Measurements from ENCODE around the gene CR1.
A peak's percentile ranks its signal among the peaks of the same experiment; 100 is the strongest.
"Not testable (repeated sequence)": the region's sequence is repeated elsewhere in the genome, so short reads cannot be mapped to it uniquely, and the experiment has no call there.

Gene CR1

DNA sequence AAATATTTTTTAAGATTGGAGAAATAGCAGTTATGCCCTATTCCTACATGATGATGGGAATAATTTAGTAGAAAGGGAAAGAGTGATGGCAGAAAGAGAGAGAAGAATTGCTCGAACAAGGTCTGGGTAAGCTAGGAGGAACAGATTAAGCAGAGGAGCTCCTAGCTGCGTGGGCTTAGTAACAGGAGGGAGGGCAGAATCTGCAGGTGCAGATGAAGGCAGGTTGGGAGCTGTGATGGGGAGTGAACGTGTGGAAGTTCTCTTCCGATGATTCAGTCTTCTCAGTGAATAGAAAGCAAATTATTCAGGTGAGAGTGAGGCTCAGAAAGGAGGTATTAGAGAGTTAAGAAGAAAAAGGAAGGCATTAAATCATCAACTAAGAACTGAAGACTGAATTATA lies 8.3 kb upstream of the CR1 start:
- no peak overlapping the region for H3K27ac ChIP-seq
- TF ChIP-seq ZFX (IDR thresholded peaks at IDR 0.05), result no peak
- TF ChIP-seq, protein P1, sequence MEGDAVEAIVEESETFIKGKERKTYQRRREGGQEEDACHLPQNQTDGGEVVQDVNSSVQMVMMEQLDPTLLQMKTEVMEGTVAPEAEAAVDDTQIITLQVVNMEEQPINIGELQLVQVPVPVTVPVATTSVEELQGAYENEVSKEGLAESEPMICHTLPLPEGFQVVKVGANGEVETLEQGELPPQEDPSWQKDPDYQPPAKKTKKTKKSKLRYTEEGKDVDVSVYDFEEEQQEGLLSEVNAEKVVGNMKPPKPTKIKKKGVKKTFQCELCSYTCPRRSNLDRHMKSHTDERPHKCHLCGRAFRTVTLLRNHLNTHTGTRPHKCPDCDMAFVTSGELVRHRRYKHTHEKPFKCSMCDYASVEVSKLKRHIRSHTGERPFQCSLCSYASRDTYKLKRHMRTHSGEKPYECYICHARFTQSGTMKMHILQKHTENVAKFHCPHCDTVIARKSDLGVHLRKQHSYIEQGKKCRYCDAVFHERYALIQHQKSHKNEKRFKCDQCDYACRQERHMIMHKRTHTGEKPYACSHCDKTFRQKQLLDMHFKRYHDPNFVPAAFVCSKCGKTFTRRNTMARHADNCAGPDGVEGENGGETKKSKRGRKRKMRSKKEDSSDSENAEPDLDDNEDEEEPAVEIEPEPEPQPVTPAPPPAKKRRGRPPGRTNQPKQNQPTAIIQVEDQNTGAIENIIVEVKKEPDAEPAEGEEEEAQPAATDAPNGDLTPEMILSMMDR (conservative IDR thresholded peaks at IDR 0.05), result no peak

DNA sequence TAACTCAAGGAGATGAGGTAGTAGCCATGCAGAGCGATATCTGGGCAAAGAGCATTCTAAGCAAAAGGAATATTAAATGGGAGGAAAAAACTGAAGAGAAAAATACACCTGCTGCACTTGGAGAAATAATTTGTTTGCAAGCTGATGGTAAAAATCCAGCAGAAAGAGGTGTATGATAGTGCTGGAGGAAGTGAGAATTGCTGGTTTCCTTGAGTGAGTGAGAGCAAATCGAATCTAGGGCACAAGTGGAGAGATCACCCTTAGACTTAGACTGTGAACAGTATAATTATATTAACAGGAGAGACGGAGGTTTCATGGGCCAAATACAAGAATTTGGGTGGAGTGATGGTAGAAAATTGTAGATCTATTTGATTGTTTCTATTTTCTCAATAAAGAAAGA lies 2.7 kb upstream of the CR1 start:
- no peak overlapping the region for H3K27ac ChIP-seq
- TF ChIP-seq, protein P1 (conservative IDR thresholded peaks at IDR 0.05), result no peak
- TF ChIP-seq ZFX (IDR thresholded peaks at IDR 0.05), result no peak

DNA sequence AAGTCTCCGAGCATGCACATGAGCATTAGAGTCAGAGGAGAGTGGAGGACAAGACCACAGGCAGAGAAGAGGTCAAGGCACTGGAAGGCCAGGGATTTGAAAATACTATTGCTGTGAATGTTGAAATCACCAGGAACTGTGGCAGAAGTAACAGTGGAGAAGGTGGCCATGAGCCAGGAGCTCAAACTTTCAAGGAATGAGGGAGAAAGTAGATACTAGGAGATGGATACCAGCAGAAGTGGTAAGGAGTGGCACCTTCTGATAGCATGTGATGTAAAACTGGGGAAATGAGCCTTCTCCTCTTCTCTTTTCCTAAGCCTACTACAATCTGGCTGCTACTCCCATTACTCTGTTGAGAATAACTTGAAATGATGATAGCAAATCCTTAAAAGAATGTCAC lies 1.8 kb upstream of the CR1 start:
- TF ChIP-seq ZFX (IDR thresholded peaks at IDR 0.05), result no peak
- TF ChIP-seq, protein P1 (conservative IDR thresholded peaks at IDR 0.05), result no peak
- H3K27ac ChIP-seq, result no peak overlapping the region

DNA sequence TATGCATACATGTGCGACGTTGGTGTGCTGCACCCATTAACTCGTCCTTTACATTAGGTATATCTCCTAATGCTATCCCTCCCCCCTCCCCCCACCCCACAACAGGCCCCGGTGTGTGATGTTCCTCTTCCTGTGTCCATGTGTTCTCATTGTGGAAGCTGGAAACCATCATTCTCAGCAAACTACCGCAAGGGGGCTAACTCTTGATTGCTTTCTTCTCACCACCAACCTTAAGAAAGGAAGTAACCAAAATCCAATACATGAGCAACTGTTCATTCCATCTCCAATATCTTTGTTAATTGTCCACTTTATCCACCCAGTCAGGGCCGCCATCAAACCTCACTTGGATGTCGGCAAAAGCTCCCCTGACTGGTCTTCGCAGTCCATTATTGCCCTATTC lies 676 bp upstream of the CR1 start:
- H3K27ac ChIP-seq, result not testable (repeated sequence)
- TF ChIP-seq, protein P1 (conservative IDR thresholded peaks at IDR 0.05), result peak; percentile 20

DNA sequence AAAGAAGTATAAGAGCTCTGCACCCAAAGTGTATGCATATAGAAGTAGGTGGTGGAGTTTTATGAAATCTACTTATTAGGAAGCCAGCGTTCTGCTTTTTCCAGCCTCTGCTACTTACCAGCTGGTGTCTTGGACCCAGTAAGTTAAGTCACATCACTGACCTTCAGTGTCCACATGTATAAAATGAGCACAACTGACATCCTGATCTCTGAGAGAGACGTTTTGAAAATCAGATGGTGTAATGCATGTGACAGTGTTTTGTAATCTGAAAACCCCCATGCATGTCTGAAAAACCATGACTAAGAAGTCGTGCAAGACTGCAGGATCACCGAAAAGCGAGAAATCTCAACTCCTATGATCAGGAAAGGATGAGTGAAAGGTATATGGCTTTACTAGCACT lies 2.0 kb downstream of the CR1 start:
- no peak overlapping the region for H3K27ac ChIP-seq
- TF ChIP-seq, protein P1 (conservative IDR thresholded peaks at IDR 0.05), result no peak
- no peak for TF ChIP-seq ZFX (IDR thresholded peaks at IDR 0.05)

DNA sequence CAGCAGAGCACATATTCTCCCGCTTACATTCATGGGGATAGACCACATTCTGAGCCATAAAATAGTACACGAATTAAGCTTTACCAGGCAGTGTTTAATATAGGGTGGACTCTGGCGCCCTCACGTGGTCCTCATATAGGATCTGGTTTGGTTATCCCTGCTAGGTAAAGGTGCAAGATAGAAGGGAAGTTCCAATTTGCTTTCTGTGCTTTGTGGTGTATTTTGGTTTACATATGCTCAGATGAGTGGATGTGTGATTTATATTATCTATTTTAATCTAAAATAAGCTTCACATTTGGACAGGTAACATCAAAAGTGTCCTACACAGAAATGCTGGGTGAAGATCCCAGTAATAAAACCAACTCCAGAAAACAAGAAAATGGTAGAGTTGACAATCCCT lies 3.6 kb downstream of the CR1 start:
- H3K27ac ChIP-seq, result no peak overlapping the region
- TF ChIP-seq, protein P1 (conservative IDR thresholded peaks at IDR 0.05), result peak; percentile 89
- no peak for TF ChIP-seq ZFX (IDR thresholded peaks at IDR 0.05)

DNA sequence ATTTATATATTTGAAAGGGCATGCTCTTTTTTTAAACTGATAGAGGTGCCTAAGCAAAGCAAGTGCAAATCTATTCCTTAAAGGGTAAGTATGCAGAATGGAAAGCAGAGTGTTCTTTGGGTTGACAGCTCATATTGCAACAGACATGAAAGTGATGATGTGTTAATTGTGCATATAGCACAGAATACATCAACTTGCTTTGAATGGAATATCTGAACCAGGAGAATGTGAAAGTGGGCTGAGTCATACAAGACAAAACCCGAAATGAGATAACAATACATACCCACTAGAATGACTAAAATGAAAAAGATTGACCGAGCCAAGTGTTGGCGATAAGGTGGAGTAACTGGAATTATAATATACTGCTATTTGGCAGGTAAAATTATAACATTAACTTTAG lies 4.3 kb downstream of the CR1 start:
- no peak overlapping the region for H3K27ac ChIP-seq
- TF ChIP-seq, protein P1 (conservative IDR thresholded peaks at IDR 0.05), result no peak
- no peak for TF ChIP-seq ZFX (IDR thresholded peaks at IDR 0.05)

Measured in C4-2B (cell line).